Upper lobe of left lung (tissue), 6 donors: ENCODE data around the gene EIF5A. TPM values are rescaled to one million over a fixed set of nuclear protein-coding genes. Genes with fewer than 3 reads are reported as not detected.

Source experiments
- ATAC-seq, 2 donors: fragments of 200-7000 bp; cut with Tn5 transposase; one replicate each; pipeline ENCODE4 v1.9.1; 2022; ENCODE audit warnings: mild to moderate bottlenecking in 2 of 2, moderate library complexity in 2 of 2; ENCODE audit not compliant: low FRiP score in 2 of 2
- DNase-seq, 2 donors: peaks; one replicate each; pipeline ENCODE4 v3.0.0-alpha.2; 2019 to 2020
- H3K27ac ChIP-seq, 4 donors: fragments of 200-600 bp; sonication (generic); one replicate each; pipeline ENCODE4 v1.5.1; 2016 to 2019
- H3K27me3 ChIP-seq, 4 donors: fragments of 200-600 bp; sonication (generic); one replicate each; pipeline ENCODE4 v1.5.1; 2017 to 2019
- H3K36me3 ChIP-seq, 4 donors: fragments of 200-600 bp; sonication (generic); one replicate each; pipeline ENCODE4 v1.5.1; 2016 to 2019
- H3K4me1 ChIP-seq, 4 donors: fragments of 200-600 bp; sonication (generic); one replicate each; pipeline ENCODE4 v1.5.1; 2018 to 2019
- H3K4me3 ChIP-seq, 4 donors: fragments of 200-600 bp; sonication (generic); one replicate each; pipeline ENCODE4 v1.5.1; 2017 to 2019; ENCODE audit warnings: mild to moderate bottlenecking in 2 of 4, moderate library complexity in 1 of 4
- H3K9me3 ChIP-seq, 4 donors: fragments of 200-600 bp; sonication (generic); one replicate each; pipeline ENCODE4 v1.5.1; 2018 to 2019
- EP300 ChIP-seq, 4 donors: sonication (generic); formaldehyde crosslinking; IDR thresholded peaks; one replicate each; pipeline ENCODE4 v1.5.1; 2017; ENCODE audit warnings: antibody characterized with exemption in 4 of 4, control low read depth in 2 of 4
- POLR2A ChIP-seq, 4 donors: fragments of 450-650 bp; IDR thresholded peaks; one replicate each; pipeline ENCODE4 v1.5.1; 2016 to 2017; ENCODE audit warnings: antibody characterized with exemption in 4 of 4, mild to moderate bottlenecking in 2 of 4
- POLR2AphosphoS5 ChIP-seq, 2 donors: sonication (generic); formaldehyde crosslinking; IDR thresholded peaks; one replicate each; pipeline ENCODE4 v1.5.1; 2017; ENCODE audit warnings: antibody characterized with exemption in 2 of 2
- WGBS, 2 donors: methylation state at CpG; one replicate each; pipeline ENCODE4 v1.1.5; 2017 to 2018; 5-methylcytosine and 5-hydroxymethylcytosine counted together
- total RNA-seq, 6 donors: library from RNA; depleted of rRNA in 4 of 6; stranded (reverse); fragments of >200 nt in 4 of 6; gene quantifications; one replicate each; pipeline versions ENCODE4 v1.1.0 to v1.2.1, GENCODE V29; 2016 to 2021
- TF ChIP-seq, protein P1 (sequence below), 6 experiments: fragments of 450-650 bp in 4 of 6; fragments of 200-600 bp in 2 of 6; sonication (generic) in 2 of 6; IDR thresholded peaks; one replicate each; pipeline ENCODE4 v1.5.1; 2016 to 2019; ENCODE audit warnings: antibody characterized with exemption in 6 of 6
- donor health status: DM: no; HTN: no; CAD: no; lungs with moderate emphysema.
- donor health status: DM: no; HTN: yes; CAD: no; lungs with severe emphysema.

Gene EIF5A
- total RNA-seq, 6 donors from 2014 or later, result 84.9 to 303 (median 207) TPM

DNA sequence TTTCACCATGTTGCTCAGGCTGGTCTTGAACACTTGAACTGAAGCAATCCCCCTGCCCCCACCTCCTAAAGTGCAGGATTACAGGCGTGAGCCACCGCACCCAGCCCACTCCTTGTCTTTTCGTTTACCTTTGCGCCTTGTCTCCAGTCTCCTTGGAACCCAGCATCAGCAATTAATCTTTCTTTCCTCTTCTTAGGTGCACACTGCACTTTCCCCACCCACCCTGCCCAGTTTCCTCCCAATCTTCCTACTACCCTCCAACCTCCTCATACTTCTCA lies 43.7 kb upstream of the EIF5A start:
- Histone ChIP-seq H3K36me3 (peaks cover 0 to 11% (median 5%) of the 10 kb centered on the region in 4 donors), H3K4me1 (peaks cover 24 to 59% (median 39%) of the 10 kb centered on the region in 4 donors), H3K27ac (peak overlapping the region in 3 of 4 donors; percentile 83 to 89 (median 84)), H3K4me3 (peak overlapping the region in 3 of 4 donors; percentile 55 to 73 (median 56)), H3K9me3 (no peaks in the 10 kb centered on the region), H3K27me3 (peaks cover 0 to 19% (median 6%) of the 10 kb centered on the region in 4 donors)
- ATAC-seq, result no peak
- WGBS, 2 donors, result 33 to 45% methylated on average over 4 of the region's 4 CpGs
- DNase-seq, result no peak
- TF ChIP-seq POLR2AphosphoS5 (IDR thresholded peaks at IDR 0.05) (no peak), EP300 (IDR thresholded peaks at IDR 0.05) (no peak), POLR2A (IDR thresholded peaks at IDR 0.05) (no peak)
- TF ChIP-seq, protein P1, sequence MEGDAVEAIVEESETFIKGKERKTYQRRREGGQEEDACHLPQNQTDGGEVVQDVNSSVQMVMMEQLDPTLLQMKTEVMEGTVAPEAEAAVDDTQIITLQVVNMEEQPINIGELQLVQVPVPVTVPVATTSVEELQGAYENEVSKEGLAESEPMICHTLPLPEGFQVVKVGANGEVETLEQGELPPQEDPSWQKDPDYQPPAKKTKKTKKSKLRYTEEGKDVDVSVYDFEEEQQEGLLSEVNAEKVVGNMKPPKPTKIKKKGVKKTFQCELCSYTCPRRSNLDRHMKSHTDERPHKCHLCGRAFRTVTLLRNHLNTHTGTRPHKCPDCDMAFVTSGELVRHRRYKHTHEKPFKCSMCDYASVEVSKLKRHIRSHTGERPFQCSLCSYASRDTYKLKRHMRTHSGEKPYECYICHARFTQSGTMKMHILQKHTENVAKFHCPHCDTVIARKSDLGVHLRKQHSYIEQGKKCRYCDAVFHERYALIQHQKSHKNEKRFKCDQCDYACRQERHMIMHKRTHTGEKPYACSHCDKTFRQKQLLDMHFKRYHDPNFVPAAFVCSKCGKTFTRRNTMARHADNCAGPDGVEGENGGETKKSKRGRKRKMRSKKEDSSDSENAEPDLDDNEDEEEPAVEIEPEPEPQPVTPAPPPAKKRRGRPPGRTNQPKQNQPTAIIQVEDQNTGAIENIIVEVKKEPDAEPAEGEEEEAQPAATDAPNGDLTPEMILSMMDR (IDR thresholded peaks at IDR 0.05), result no peak

DNA sequence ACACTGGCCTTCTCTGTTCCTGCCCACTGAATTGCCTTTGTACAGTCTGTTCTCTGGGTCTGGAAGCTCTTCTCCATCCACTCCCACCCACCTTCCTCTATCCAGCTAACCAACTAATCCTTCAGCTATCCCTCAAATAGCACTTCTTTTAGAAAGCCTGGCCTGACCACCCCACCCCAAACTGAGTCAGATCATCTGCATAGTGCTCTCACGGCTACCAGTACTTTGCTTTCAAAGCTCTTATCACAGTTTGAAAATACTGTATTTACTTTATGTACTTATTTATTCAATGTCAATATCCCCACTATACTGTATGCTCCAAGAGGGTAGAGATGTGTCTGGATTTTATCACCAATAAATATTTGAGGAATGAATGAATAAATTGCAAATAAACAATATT lies 40.6 kb upstream of the EIF5A start:
- ATAC-seq (no peak), DNase-seq (no peak)
- no peak for TF ChIP-seq POLR2AphosphoS5 (IDR thresholded peaks at IDR 0.05)
- no peak for TF ChIP-seq EP300 (IDR thresholded peaks at IDR 0.05)
- no peak for TF ChIP-seq POLR2A (IDR thresholded peaks at IDR 0.05)
- TF ChIP-seq, protein P1 (IDR thresholded peaks at IDR 0.05), result no peak
- 50 to 68% methylated on average over 1 of the region's 1 CpG for WGBS, 2 donors
- H3K27ac ChIP-seq, result no peak overlapping the region
- peaks cover 15 to 29% (median 20%) of the 10 kb centered on the region in 4 donors for H3K4me1 ChIP-seq
- H3K4me3 ChIP-seq, result no peak overlapping the region
- peaks cover 0 to 12% (median 3%) of the 10 kb centered on the region in 4 donors for H3K27me3 ChIP-seq
- no peaks in the 10 kb centered on the region for H3K9me3 ChIP-seq
- H3K36me3 ChIP-seq, result no peaks in the 10 kb centered on the region

DNA sequence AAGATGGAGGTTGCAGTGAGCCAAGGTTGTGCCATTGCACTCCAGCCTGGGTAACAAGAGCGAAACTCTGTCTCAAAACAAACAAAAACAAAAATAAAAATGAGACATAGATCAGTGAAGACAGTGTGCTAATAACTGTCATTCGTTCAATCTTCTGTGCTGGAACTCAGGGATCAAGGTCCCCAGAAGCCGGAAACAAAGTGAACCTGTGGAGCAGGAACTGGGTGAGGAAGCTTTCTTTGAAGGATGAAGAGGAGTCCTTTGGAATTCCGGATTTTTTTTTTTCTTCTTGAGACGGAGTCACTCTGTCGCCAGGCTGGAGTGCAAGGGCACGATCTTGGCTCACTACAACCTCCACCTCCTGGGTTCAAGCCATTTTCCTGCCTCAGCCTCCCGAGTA lies 28.0 kb upstream of the EIF5A start:
- no peaks in the 10 kb centered on the region for H3K9me3 ChIP-seq
- no peak overlapping the region for H3K27ac ChIP-seq
- no peak for DNase-seq
- peaks cover 0 to 12% (median 4%) of the 10 kb centered on the region in 4 donors for H3K27me3 ChIP-seq
- H3K4me1 ChIP-seq, result peaks cover 23 to 29% (median 24%) of the 10 kb centered on the region in 4 donors
- H3K36me3 ChIP-seq, result no peaks in the 10 kb centered on the region
- TF ChIP-seq POLR2AphosphoS5 (IDR thresholded peaks at IDR 0.05) (no peak), EP300 (IDR thresholded peaks at IDR 0.05) (no peak), POLR2A (IDR thresholded peaks at IDR 0.05) (no peak)
- TF ChIP-seq, protein P1 (IDR thresholded peaks at IDR 0.05), result no peak
- ATAC-seq, result no peak
- H3K4me3 ChIP-seq, result no peak overlapping the region
- WGBS, 2 donors, result 85 to 92% methylated on average over 8 of the region's 8 CpGs

DNA sequence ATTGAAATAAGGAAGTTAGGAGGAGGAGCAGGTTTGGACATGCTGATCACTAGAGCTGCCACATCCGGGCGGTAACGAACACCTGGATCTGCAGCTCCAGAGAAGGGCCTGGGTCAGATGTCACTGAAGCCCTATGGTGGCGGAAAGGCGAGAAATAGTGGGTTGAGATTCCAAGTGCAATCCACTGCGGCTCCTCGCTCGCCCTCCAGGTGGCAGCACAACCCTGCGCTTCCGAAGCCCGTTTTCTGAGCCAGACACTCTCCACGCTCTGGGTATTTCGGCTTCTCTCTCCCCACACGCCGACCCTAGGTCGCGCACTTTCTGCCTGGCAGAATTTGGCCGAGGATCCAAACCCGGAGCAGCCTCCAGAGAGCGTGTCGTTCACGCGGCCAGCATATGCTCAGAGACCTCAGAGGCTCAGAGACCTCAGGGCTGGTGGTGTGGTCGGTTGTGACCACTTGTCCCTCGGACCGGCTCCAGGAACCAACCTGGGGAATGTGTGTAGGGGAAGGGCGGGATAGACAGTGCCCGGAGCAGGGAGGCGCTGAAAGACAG lies 26.8 kb upstream of the EIF5A start:
- no peaks in the 10 kb centered on the region for H3K36me3 ChIP-seq
- H3K27ac ChIP-seq, result peak overlapping the region; percentile 53 to 78 (median 62)
- peak overlapping the region; percentile 1 to 56 (median 44) for H3K4me3 ChIP-seq
- peaks cover 0 to 12% (median 4%) of the 10 kb centered on the region in 4 donors for H3K27me3 ChIP-seq
- H3K9me3 ChIP-seq, result no peaks in the 10 kb centered on the region
- ATAC-seq (peak; percentile 94 to 95), DNase-seq (peak; percentile 86 to 95)
- 0% methylated on average over 11 to 26 of the region's 29 CpGs for WGBS, 2 donors
- TF ChIP-seq POLR2AphosphoS5 (IDR thresholded peaks at IDR 0.05), result no peak
- TF ChIP-seq, protein P1 (IDR thresholded peaks at IDR 0.05), result peak; percentile 87 to 97 (median 95)
- H3K4me1 ChIP-seq, result peaks cover 23 to 29% (median 24%) of the 10 kb centered on the region in 4 donors
